Stimulated activated CD4-positive, alpha-beta T cell treated with anti-CD3 and anti-CD28 coated beads, TNF-alpha, amount 100 ng/mL, for 4 hours (primary cell): ENCODE results near the gene DPF3.

Source experiments
- DNase-seq, 3 experiments: peaks; one replicate each; pipeline ENCODE4 v3.0.0-alpha.2; 2020; ENCODE audit warnings: low read depth in 3 of 3

The DPF3 gene

DNA sequence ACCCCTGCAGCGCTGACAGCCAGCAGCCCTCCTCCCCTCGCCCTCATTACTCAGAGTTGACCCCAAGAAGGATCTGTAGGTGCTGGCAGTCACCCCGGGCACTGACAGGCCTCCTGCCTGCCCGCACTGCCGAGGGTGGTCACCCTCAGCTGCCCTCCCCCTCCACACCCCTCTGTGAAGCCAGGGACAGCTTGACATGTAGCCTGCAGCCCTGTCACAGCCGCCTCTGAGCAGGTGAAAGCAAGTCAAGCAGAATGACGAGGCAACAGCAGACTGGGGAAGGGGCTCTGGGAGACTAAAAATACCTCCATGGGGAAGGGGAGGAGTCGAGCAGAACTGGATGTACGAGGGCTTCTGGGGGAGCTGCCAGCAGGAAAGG, 178.1 kb downstream of the DPF3 start:
- no peak for DNase-seq

DNA sequence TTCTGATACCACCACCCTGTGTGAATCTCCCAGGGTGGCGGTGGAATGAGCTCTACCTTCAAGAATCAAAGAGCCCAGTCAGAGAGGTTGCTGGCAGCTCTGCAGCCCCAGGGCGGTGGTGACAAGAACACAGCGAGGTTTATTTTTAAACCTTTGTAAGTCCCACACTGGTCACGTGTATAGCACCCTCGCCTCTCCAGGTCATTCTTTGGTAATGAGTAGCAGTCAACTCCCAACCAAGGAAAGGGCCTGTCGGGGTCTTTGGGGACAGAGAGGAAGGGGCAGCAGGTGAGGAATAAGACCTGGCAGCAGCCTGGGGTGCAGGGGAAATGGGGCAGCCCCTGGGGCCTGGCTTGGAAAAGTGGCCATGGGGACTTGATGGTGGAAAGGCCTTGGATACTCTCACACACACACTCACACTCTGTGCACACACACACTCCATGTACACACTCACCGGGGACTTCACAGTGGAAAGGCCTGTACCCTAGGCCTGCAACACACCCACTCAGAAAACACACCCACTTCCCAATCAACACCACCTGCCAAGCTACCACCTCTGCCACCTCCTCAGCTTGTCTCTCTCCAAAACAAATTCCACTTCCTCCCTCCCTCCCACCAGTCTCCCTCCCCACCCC, 178.6 kb downstream of the DPF3 start:
- DNase-seq, result no peak

DNA sequence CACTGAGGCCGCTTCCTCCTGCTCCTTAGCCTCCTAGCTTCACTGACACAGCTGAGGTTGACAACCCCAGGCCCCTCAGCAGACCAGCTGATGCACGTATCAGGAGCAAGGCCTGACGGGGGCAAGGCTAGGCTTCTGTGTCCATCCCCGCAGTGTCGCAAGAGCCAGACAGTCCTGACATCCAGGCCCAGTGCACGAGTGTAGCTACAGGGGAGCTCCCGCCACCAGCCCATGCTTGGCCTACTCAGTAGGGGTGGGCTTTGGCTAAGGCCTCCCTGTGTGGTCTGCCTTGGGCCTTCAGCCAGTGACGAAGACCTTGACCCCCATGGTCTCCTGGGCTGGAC, 179.1 kb downstream of the DPF3 start:
- DNase-seq, result no peak

DNA sequence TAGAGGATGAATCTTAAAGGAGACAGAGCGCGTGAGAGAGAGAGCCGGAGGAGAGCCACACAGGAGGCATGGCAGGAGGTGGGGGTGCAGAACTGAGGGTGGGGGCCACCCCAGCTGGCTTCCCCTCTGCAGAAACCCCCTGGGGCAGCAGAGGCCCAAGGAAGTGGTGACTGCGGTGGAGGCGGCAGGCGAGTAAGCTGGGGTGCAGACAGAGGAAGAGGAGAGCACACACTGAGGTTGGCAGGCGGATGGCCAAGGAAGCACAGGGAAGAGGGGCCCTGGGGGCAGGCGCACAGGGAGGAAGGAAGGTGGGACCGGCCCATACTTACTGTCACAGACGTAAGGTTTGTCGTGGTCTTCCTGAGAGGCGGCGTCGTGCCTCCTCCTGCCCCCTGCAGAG, 179.8 kb downstream of the DPF3 start:
- no peak for DNase-seq

DNA sequence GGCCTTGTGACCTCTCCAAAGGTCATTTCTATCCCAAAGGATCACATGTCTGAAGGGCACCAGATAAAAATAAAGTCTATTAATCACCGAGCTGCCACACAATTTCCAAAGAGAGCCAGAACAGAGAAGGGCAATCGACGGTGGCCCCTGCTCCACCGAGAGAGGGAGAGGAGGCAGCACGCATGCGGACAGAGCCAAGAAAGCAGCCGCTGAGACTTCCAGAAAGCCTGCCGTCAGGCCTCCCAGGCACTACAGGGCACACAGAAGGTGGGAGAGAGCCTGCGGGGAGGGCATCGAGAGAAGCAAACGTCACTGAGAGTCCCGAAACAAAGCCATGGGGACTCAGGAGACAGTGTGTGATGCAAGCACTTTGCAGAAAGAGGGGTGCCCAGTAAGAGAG, 182.0 kb downstream of the DPF3 start:
- DNase-seq, result no peak

DNA sequence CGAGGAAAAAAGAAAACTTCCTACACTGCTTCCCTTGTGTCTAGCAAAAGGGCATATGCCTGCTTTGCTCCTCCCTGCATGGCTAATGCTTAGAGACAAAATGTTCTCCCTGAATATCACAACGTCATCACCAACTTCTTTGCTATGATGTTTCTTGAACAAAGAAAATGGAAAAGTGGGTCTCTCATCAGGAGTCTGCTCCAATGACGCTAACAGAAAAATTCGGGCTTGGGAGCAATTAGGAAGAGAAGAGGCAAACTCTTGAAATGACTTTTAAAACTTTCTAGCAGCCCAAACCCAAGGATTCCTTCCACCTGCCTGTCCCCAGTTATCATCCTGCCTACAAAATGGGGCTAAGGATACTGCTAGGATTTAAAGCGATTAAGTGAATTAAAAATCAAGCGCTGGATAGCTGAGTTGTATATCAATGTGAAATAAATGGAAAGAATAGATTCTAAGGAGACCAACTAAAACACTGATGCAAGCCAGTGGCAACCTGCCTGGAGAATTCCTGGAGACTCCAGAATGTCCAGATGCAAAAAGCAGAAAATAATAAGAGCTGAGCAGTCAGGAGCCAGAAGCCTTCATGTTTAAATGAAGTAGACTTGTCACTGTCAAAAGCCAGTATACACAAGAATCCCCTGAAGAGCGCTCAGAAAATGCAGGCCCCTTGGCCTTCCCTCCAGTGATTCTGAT, 183.8 kb downstream of the DPF3 start:
- no peak for DNase-seq

DNA sequence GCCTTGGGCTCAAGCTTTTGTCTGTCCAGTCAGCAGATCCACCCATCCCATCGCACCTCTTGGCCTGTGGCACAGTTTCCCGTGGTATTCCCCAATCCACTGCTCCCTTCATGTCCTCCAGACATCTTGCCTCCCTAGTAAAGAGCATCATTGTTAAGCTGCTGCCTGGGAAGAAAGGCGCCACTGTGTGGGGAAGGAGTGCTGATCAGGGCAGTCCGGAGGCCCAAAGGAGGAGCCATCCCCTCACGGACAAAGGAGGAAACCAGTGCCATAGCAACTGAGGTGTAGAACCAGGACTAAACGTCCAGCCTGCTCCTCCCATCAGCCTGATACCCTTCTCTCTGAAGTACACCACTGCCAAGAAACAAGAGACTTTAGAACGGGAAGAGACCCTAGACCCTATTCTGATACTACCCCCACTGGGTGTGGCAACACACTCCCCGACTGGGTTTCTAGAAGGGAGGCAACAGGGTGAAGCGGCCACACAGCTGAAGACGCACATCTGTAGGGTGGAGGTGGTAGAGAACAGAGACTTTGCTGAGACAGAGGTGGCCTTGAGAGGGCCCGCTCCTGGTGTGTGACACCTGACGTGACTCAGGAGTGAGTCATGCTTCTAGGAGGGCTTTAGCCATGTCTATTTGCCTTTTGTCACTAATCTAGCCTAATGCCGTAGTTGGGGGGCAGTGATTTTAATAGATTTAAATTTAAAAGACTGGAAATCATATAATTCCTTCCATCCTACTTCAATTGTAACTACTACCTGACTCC, 185.0 kb downstream of the DPF3 start:
- DNase-seq, result no peak

DNA sequence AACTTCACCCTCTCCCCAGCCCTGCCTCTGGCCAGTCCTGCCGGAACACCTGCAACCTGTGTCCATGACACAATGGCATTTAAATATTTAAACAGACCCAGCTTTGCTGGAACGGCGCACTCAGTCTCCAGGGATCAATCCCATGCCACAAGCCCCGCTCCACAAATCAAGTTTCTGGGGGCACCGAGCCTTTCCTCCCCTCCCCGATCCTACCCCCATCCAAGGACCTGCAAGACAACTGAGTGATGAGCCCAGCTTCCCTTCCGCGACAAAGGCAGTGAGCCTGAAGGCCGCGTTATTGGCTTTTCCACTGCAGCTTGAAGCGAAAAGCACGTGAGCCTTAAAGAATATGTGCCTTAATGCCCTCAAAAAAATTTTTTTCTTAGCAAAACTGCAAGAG, 185.7 kb downstream of the DPF3 start:
- DNase-seq, result no peak

DNA sequence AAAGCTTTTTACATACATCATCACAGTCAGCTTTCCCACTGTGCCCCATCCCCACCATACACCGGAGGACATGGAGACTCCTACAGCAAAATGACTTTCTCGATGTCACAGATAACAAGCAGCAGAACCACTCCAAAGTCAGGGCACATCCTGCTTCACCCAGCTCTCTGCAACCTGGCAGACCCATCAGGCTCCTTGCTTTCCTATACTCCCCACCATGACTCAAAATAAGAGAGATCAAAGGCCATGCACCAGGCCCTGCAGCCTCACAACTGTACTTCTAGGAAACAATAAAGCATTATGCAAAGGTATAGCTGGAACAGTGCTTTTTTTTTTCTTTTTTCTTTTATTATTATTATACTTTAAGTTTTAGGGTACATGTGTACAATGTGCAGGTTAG, 187.4 kb downstream of the DPF3 start:
- DNase-seq, result no peak

DNA sequence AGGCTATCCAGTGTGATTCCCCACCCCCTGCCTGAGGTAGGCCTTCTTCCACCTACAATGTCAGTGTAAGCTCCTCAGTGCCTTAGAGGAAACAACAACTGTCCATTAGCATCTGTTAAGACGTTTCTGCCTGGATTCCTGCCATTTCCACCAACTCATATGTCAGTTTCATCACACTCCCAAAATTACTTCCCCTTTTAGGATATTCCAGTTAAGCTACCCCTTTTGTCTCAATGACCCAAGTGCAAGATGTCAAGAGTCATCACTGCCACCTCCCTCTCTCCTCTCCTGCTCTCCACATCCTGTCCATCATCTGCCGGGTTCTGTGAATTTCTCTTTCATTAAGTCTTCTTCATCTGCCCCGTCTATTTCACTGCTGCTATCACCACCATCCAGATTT, 189.4 kb downstream of the DPF3 start:
- DNase-seq, result no peak

DNA sequence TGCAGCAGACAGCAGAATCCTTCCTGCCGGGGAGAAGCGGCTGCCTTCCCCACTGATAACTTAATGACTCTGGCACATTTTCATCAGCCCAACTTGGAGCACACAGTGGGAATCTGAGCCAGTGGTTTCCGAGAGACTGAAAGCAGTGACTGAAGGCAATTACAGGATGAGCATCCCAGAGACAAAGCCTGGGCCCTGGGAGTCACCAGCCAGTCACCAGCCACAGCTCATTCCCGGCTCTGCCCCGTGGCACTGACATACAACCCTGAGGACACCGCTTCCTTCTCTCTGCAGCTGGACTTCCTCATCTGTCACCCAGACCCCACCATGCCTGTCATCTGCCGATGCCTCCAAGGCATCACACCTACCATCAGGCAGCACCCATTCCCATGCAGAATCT, 192.3 kb downstream of the DPF3 start:
- DNase-seq, result no peak

DNA sequence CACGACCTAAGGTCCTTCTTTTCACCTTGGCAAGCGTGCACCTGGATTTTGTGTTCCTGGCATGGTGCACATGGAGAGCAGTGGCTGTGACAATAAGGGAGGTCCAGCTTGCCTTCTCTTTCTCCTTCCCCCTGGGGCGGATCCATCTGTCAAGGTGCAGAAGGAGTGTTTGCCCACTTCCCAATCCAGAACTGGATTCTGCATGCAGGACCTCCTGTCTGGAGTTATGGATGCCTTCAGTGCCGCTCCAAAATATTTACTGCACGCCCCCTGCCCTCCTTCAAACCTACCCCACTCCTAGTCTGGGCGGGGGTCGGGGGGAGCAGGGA, 192.7 kb downstream of the DPF3 start:
- DNase-seq, result no peak

DNA sequence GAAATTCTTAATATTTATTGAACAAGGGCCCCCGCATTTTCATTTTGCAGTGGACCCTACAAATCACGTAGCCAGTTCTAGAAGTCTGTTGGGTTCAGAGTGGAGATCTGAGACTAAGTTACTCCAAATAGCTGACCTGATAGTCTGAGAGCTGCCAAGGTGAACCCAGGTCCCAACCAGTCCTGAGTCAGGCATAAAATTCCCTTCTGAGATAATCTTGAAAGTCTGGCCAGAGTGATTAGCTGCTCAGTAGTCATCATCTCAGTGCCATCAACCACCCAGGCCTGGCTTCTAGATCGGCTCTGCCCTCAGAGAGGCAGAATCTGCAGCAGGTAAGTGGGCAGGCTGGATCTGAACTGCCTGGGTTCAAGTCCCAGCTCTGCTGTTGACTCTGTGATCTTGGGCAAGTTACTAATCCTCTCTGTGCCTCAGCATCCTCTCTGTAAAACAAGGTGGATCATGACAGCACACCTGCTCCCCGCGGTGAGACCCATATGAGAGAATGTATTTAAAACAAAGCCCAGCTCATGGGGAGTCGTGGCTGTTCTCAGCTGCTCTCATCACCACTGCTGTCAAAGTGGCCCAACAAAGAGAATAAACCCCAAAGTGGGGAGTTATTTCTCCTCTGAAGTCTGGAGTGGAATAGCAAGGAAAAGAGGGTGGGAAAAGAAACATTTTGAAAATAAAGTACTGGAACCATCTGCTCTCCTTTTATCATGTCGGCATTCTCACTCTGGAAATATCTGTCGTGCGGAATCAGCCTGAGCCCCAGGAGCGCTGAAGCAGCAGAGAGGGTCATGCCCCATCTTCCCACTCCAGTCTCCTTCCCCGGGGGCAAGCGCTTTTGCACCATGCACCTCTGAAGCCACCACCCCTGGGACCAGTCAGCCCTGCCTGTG, 193.3 kb downstream of the DPF3 start:
- DNase-seq, result no peak

DNA sequence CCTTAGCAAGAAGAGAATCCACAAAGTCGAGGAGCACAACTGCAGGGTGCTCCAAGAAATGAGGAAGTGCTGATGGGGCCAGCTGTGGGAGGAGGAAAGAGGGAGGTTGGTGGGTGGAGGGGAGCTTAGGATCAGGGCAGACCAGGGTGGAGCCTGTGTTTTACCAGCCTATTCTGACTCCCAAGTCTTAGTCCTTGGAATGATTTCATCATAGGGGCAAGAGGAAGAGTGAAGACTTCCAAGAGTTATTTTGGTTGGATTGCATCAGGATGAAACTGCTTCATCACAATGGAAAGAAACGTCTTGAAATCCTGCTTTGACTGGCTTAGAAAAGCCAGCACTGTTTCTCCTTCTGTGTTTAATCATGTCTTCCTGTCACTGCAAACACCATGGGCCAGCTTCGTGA, 194.0 kb downstream of the DPF3 start:
- DNase-seq, result no peak

DNA sequence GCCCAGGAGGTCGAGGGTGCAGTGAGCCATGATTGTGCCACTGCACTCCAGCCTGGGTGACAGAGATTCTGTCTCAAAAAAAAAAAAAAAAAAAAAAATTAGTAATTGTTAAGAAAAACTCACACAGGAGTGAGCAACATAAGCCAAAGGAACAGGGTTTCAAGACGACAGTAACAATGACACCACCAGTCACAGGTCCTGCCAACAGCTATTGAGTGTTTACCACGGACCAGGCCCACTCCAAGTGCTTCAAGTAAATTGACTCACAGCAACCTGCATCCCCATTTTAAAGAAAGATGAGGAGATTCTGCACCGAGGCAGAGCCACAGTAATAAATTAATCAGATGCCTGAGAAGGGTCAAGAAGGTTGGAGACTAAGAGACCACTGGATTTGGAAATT, 194.5 kb downstream of the DPF3 start:
- no peak for DNase-seq

DNA sequence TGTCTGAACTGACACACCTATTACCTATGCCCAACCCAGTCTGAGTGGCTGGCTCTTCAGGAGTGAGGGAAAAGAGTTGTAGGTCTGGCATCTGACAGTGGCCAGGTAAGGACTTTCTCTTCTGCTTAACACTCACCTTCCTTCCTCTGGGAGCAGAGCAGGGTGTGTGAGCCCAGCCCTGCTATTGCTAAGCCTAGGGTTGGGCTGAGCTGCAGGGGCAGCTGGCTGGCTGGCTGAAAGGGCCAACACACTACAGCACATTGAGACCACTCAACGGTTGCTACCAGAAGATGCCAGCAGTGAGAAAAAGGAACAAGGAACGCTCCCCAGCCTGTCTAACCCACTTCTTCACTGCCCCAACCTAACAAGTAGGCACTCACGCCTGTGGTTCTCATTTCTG, 201.2 kb downstream of the DPF3 start:
- no peak for DNase-seq

DNA sequence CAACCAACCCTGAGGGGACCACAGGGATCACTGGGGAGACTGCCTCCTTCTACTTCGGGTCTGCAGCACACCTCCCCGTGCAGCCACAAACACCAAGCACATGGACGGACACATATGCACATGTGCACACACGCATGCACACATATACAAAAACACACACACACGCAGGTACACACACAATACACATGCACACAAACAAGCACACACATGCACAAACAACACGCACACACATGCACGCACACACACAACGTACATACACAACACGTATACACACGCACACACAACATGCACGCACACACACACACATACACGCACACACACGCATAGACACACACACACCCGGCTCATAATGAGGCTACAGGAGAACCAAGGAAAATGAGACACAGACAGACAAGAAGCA, 203.6 kb downstream of the DPF3 start:
- DNase-seq, result no peak

DNA sequence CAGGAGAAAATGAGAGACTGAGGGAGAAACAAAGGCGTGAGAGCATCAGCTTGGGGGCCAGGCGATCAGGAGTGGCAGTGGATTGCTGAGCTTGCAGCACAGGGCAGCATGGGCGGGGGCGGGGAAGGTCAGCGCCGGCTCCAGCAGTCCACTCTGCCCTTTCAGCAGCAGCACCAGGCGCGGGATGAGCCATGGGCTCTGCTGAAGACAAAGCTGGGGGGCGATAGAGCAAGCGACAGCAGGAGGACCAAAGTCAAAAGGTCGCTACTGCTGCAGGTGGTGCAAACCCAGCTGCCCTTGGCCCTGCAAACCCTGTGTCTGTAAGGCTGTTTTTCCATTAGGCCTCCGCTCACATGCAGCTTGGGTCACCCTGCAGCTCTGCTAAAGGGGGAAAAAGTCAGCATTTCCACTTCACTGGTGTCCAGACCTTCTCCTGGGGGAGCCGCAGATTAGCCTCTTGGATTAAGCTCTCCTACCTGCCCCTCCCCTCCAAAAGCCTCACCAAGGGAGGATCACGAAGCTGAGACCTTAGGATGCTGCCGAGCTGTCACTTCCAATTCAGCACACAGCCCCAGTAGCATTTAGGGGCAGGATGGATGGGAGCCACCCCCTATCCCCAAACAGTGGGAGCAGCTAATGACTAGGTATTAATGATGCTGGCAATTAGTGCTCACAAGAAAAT, 204.8 kb downstream of the DPF3 start:
- DNase-seq, result no peak

DNA sequence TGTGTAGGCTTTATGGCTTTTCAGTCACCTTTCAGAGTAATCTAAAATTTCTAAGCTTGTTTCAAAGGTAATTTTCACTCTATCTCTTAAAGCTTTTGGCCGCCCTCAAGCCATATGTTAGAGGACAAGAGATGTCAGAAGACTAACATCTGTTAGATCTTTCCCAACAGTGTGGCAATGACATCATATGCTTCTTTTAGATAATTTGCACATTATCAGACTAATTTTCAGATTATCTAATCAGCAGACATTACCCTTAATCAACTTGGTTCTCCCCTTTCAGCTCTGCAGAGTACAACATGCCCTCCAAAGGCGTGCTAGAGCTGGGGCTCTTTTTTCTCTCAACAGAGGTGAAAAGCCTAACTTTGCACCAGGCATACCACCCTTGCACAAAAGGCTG, 207.1 kb downstream of the DPF3 start:
- DNase-seq, result no peak

DNA sequence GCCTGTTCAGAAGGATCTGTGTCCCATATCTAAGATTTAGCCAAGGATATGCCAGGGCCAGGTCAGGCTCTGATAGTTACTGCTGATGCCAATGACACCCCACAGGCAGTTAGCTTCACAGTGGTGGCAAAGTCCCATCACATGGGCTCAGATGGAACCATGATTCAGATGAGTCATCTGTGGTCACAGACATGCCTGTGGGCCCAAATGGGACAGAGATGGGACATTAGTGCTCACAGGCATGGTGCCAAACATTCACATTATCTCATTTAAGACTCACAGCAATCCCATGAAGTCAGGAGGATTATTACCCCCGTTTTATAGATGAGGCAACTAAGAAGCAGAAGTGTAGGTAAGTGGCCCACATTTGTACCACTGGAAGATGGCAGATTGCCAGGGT, 207.8 kb downstream of the DPF3 start:
- no peak for DNase-seq

DNA sequence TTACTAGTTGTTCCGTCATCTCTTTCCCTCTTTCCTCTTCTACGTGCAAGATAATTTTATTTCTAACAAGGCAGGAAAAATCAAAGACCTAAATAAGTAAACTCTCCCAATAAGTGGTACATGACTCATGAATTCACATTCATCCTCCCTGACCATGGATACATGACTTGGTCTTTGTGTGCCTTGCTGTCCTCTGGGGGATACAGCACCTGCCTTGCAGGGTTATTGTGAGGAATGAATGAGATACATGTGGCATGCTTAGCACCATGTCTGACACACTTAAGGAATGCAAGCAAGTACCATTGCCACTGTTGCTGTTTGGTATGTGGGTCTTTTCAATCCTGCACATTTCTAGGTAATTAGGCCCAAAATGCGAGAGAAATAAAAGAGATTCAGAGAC, 208.4 kb downstream of the DPF3 start:
- DNase-seq, result no peak

DNA sequence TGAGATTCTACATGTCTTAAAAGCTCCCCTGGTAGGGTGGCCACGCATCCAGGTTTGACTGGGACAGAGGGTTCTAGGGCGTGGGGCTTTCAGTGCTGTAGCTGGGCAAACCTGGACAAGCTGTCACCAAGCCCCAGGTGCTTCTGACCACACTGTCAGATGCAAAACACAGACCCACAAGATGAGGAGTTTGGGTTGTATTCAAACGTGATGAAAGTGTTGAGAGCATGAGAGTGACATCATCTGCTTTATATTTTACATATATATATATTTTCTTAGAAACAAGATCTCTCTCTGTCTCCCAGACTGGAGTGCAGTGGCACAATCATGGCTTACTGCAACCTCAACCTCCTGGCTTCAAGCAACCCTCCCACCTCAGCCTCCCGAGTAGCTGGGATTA, 210.1 kb downstream of the DPF3 start:
- DNase-seq, result no peak
